ENCODE data around the gene BCL2.

Gene BCL2

DNA sequence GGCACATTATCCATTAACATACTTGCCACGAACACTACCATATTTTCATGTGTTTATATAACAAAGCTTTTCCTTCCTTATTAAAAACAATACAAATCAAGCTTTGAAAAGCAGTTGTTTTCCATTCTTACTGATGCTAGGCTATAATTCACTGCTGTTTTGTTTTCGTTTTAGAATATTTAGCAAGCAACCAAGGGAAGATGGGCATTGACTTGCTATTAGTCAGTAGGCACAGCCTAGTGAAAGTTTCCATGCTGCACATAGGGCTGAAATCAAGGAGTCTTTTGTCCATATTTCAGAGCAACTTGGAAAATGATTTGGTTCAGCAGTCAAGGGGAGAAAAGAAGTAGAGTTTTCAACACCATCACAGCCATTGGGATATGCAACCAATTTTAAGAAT lies 31.3 kb downstream of the BCL2 start:
- no peak for DNase-seq (ENCODE audit: low read depth in 3 of 3, low spot score in 1 of 3)

DNA sequence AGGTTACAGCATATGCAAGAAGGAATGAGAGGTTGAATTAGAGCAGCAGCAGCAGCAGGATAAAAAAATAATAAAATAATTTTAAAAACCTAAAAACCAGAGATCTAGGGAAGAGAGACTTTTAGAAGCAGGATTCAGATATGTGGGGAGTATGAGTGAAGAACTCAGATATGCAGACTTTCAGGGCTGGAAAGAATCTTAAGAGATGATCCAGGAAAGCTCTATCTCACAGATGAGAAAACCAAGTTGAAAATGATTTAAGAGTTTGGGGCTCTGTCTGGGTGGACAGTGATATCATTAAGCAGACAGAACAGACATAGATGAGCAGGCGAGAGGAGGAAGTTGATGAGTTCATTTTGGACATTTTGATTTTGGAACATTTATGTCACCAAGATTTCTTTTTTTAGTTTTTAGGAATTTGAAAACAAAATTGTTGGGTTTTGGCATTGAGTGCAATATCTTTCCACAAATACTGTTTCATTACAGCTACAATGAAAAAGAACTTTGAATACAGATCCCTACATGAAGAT lies 31.8 kb downstream of the BCL2 start:
- no peak for DNase-seq (ENCODE audit: low read depth in 3 of 3, low spot score in 1 of 3)

DNA sequence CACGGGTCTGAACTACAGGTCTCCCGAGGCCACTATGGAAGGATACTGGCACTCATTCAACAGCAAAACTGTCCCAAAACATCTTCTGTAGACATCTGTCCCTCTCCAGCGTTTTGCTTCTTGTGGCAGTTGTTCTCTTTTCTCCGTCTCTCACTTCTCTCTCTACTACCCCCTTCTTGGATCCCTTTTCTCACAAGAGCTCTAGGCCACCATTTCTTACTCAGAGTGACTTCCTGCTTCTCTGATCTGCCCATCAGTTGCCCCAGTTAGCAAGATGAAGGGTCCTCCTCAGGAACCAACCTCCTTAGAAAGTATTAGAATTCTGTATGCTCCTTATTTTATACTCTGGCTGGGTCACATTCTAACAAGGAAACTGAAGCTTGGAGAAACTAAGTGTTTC lies 32.6 kb downstream of the BCL2 start:
- DNase-seq (ENCODE audit: low read depth in 3 of 3, low spot score in 1 of 3), result no peak

DNA sequence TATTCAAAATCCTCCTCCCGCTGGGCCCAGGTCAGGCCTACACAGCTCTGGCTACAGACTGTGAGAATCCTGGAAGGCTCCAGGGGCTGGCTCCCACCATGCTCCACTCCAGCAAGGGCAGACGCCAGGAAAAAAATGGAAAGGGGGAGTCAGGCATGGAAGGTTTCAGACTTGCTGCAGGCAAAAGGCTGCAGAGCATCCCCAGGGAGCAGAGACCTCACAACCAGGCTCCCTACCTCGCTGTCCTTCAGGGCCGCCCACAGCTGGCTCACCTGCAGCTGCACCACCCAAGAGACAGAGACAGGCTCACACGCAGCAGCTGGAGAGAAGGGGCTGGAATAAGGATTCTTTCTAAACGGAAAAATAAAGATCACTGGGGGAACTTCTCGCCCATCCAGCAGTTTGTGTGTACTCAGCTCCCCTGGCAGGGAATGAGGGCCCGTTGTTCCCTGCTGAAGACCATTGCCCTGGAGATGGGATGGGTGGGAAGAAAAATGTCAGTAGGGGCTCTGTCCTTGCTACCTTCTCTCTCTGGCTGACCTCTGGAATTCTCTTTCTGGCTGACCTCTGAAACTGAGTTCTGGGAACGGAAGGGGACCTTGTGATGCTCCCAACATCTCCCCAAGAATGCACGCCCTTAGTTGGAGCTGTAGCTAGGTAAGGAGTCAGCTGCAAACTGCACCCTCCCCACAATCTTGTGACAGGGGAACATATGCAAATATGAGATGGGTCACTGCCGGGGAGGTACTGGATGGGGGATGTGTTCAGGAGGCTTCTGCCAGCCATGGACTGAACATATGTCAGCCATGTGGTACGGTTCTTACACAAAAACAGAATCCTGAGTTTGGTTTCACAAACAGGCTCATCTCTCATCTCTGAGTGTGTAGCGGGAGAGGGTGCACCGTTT lies 34.5 kb downstream of the BCL2 start:
- no peak for DNase-seq (ENCODE audit: low read depth in 3 of 3, low spot score in 1 of 3)

DNA sequence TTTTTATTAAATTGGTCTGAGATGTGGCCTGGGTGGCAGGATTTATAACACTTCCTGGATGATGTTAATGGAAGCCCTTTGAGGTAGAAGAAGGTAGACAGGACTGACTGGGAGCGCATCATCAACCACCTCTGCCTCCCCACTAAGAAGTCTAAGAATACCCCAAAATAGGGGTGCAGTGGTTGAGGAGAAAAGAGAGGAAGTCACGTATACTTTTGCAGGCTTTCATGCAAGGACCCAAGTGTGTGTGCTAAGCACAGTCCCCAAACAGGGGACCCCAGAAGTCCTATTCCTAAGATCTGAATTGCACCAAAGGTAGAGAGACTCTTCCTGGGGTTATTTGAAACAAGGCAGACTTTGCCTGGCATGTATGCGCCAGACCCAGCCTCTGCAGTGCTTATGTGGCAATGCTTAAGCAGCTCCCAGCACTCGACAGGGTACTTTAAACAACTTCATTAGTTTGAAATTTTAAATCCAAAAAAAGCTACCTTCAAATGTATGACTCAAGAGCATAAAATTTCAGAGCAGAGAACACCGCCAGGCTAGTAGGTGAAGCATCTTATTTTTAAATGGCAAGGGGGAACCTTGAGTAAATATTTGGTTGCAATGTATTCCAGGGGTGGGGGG lies 35.3 kb downstream of the BCL2 start:
- no peak for DNase-seq (ENCODE audit: low read depth in 3 of 3, low spot score in 1 of 3)

DNA sequence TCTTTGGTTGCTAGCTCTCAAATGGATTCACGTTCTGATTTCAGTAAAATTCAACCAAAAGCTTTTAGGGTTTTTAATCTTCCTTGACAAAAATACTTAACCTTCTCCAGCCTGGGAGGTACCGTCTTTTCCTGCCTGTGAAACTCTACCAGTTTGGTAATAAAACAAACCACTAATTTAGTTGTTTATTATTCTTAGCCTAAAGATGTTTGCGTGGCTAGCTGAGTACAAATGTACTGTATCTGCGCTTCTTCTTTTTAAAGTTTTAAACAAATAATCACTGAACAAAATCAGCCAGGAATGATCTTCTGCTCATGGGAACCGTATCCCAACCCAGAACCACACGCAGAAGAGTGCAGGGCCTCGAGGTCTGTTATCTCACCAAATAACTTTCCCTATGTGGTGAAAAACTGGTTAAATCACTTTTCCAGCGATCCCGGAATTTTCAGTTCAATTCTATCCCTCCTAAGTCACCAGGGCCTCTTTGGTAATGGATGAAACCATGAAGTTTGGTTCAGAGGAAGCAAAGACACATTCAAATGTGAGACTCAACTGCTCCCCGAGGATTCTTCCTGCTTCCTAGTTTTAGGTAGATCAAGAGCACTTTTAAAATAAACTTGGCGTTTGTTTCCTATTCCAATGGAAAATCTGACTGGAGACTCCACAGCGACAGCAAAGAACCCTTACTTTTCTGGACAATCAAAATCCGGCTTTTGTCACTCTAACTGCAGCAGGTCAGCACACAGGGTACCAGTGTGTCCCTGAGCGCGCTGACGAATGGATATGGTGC lies 36.1 kb downstream of the BCL2 start:
- no peak for DNase-seq (ENCODE audit: low read depth in 3 of 3, low spot score in 1 of 3)

DNA sequence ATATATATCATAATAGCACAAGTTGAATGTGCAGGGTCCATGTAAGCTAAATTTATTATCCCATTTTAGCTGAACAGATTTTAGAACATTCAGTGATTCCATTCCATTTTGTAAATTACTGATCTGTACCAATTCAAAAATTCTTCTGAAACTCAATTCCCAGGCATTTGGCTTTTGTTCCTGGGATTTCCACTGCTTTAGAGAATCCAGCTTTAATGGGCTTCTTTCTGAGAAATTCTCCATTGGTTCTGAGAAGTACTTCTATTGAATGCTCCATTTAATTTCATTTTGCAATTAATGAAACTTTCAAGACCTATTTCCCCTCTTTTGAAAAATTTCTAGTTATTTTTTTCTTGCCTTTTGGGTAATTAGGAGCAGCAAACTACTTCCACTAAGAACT lies 36.8 kb downstream of the BCL2 start:
- no peak for DNase-seq (ENCODE audit: low read depth in 3 of 3, low spot score in 1 of 3)

DNA sequence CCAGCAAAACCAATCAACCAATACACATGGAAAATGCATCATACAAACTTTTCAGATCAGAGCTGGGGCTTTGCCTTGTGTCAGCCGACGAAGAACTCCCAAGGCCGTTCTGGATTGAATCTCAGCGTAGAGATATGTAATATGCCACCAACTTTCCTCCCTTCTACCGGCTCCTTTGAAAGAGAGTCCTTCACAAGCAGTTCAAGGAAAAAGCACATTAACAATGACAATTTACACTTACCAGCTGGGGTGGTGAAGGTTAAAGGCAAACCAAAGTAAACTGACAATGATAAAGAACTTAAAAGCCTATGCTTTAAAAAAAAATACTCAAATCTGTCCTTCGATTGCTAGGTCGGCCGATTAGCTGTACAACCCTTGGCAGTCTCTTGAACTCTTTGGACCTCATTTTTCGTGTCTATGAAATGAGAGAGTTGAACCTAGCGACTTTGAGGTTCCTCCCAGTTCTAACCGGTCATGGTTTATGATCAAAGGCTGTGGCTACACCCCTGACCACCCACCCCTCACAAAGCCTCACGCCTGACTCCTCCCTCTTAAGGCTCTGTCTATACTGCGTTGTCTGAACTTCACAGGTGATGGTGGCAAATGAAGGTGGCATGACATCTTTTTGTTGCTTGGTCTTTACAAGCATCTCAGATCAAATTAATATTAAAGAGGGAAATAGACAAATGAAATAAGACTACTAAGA lies 46.2 kb downstream of the BCL2 start:
- DNase-seq (ENCODE audit: low read depth in 3 of 3, low spot score in 1 of 3), result no peak

DNA sequence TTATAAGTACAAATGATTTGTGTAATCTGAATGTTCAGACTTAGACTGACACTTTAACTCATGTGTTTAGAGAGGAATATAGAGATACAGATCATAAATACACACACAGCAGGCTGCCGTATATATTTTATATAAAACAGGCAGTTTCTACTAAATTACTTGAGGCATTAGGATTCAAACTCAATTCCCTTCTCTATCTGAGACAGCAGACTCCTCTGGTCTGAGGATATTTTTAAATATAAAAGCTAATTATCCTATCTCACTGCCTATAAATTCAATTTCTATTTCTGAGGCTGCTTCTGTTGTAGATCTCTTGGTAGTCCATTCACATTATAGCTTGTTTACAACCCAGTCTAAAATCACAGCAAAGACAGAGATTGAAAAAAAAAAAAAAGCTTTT lies 46.9 kb downstream of the BCL2 start:
- no peak for DNase-seq (ENCODE audit: low read depth in 3 of 3, low spot score in 1 of 3)

DNA sequence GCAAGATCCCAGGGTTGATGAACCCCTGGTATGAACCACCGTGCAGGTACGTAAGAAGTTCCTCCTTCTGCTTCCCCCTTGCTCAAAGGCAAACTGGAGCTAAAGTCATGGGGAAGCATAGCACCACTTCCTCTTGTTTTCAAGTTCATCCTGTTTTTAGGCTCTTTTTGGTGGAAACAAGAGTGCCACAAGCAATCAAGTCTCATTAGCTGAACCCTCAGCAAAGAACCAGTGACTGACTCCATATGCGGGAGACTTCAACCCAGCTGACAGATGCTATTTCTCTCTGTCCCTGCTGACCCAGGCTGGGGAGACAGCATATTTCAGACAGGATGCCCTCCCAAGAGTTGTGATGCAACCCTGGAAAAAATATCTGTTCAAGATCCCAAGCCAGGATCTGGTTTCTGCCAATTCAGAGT lies 47.7 kb downstream of the BCL2 start:
- no peak for DNase-seq (ENCODE audit: low read depth in 3 of 3, low spot score in 1 of 3)

DNA sequence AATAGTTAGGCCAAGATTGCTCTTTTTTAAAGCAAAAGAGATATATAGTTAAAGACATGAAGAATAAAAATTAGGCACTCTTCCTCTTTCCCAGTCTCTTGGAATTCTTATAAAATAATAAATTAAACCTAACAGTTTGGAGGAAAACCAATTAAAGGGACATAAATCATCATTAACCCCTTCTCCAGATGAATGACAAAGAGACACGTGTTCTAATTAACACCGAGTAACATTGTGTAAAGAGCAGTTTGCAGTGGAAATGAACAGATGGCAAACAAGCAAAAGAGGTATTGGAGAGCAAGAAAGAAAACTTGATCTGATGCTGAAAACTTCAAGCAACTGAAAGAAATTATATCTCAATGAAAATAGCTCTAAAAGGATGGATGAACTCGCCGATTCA lies 48.4 kb downstream of the BCL2 start:
- no peak for DNase-seq (ENCODE audit: low read depth in 3 of 3, low spot score in 1 of 3)

DNA sequence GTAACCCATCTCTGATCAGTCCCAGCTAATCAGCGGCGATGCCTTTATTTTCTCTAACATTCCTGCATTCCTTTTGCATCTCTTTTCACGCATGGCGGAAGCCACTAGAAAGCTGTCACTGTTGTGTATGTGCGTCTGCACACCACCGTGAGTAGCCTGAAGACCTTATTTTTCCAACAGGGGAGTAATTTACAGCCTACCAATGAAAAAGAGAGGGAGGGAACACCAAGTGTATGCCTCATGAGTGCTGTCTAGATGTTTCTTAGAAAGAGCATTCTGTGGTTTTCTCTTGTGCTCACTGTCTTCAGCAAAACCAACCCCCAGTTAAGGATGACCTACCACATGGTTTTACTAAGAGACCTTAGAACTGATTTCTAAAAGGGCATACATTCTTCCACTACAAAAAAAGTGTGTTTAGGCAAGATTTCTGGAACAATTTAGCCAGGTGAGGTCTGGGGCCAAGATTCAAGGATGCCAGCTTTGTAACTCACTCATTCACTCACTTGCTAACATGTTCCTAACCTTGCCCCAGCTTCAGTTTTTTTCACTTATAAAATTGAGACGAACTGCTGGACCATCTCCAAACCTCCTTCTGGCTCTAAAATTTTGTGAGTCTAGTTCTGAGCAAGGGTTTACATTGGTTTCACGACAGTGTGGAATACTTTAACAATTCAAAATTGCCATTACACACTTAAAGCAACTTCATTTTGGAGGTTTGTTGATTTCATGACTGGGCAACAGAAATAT lies 51.4 kb downstream of the BCL2 start:
- no peak for DNase-seq (ENCODE audit: low read depth in 3 of 3, low spot score in 1 of 3)

DNA sequence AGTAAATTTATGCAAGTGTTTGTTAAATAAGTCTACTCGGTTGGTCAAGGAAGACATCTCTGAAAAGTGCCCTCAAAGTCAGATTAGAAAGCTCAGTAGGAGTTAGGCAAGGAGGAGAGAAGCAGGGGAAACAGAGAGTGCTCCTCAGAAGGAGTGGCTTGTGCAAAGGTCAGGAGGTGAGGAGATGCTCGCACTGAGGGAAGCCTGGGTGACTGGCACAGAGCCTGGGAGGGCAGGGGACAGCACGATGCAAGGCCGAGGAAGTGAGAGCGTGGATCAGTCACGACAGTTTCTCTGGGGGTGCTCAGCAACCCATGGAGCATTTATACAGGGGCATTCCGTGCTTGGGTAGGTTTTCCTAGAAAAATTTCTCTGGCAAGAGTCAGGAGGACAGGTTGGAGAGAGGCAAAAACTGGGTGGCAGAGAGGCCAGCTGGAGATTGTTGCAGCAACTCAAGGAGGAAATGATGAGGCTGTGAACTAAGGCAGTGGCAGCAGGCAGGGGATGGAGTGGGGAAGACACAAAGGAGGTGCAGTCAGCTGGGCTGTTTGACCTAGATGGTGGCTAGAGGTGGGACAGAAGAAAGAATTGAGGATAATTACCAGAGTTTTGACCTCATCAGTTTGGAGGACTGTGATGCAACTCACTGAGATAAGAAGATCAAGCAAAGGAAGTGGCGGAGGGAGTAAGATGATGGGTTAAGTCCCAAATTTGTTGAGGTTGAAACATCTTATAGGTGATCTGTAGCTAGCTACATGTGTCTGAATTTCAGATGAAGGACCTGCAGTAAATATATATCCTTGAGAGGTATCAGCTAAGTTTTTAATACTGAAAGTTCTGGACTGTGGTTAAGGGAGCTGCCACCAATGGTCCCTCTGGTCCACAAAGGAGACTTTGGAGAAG lies 52.4 kb downstream of the BCL2 start:
- no peak for DNase-seq (ENCODE audit: low read depth in 3 of 3, low spot score in 1 of 3)

DNA sequence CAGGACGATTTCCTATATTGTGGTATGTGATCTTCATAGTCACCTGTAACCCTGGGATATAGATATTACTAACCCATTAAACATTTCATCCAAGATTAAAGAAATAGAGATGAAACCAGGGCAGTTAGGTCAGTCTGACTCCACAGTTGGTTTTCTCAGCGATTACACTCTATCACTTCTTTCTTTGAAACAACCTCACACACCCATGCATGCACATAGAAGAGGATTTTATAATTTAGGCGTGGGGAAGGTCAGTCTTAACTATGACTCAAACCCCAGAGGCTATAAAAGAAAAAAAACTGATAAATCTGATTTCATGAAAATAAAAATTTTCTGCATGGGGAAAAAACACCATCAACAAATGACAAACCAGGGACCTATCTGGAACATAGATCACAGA lies 54.2 kb downstream of the BCL2 start:
- no peak for DNase-seq (ENCODE audit: low read depth in 3 of 3, low spot score in 1 of 3)

DNA sequence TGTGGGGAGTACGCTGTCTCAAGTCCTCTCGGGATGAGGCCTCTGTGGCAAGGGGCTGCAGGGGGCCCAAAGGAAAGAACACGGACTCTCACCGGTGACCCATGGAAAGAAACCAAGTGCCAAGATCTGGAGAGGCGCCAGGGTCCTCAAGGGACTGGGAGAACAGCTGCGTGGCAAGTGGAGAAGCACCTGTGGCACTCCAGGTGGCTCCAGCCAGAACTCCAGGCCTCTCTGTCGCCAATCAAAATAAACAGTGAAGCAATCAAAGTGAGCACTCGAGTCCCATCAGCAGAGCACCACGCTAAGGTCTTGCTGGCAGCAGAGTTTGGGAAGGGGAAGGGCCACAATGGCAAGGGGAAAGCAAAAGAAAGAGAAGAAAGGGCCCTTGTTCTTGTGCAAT lies 54.7 kb downstream of the BCL2 start:
- no peak for DNase-seq (ENCODE audit: low read depth in 3 of 3, low spot score in 1 of 3)

DNA sequence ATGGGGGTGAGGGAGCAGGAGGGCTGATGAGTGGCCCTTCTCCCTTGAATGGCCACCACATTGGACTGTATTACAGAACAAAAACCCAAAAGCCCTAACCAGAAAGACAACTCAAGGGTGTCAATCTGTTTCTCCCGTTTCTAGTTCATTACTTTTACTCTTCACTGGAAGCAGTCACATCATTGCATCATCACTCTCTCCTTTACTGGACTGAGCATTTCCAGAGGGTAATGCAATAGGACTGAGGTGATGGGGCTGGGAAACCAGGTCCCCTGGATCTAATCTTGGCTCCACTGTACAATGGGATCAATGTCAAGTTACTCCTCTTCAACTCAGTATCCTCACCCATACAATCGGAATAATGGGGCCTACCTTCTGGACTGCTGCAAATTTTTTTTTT lies 56.1 kb downstream of the BCL2 start:
- DNase-seq (ENCODE audit: low read depth in 3 of 3, low spot score in 1 of 3), result no peak

DNA sequence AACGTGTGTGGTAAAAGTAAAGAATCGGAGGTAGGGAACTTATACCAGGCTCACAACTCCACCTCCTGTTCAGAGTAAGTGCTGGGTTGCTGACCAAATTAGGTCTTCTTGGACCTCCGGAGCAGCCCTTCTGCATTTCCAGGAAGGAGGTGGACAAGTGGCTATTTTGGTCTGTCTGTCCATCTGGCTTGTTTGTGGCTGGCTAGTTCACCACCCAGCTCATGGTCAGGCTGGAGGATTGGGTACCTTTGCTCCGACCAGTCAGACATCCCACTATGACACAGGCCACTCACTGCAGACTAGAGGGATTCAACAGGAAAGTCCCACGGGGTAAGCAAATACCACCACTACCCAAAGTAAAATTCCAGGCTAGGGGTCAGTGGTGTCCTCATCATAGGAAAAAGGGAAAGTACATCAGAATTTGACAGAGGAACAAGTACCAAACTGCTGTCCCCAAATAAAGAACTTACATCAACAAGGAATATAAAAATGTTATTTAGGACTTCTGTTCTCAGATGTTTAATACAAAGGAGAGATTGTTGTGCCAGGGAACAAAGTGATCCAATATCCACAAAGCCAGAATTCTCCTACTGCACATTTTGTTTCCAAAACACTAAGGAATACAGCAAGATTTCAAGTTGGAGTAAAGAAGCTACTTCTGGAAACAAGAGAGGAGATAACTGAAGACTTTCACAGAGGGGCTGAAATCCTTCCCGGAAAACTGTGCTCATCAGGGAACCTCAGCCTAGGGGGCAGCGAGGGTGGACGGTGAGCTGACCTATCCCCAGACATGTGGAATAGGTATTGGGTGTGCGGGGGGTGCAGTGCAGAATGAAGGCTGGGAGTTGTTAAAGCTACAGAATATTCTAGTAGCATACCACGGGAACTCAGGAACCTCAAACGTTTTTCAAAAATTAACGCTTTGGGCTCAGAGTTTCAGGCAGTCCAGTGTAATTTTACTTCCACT lies 56.9 kb downstream of the BCL2 start:
- no peak for DNase-seq (ENCODE audit: low read depth in 3 of 3, low spot score in 1 of 3)

DNA sequence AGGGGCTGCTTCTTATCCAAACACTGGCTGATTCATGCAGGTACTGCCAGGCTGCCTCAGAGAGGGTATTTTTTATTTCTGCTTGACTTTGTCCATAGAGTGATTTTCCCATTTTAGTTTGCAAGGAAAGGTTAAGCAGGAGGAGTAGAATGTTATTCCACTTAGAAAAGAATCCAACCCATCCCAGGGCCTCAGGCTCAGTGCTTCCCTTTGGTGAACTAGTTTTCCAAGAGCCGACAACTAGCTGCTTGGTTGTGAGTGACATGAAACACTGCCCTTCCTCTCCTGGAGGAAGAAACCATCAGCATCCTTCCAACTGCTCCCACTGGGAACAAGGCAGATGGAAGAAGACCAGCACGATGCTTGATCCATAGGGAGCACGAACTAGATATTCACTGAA lies 58.5 kb downstream of the BCL2 start:
- no peak for DNase-seq (ENCODE audit: low read depth in 3 of 3, low spot score in 1 of 3)

All from stimulated activated CD4-positive, alpha-beta T cell treated with anti-CD3 and anti-CD28 coated beads, TNF-alpha, amount 100 ng/mL, for 1 hour (primary cell).